Left renal cortex interstitium (tissue), 4 donors: Measurements from ENCODE around the gene MTLN. TPM values are rescaled to one million over a fixed set of nuclear protein-coding genes. Genes with fewer than 3 reads are reported as not detected.
"Not testable (repeated sequence)": the region's sequence is repeated elsewhere in the genome, so short reads cannot be mapped to it uniquely, and the experiment has no call there.

Experiments
- DNase-seq, 4 donors: peaks; one replicate each; pipeline ENCODE4 v3.0.0-alpha.2; 2013; ENCODE audit warnings: low read depth in 4 of 4, low spot score in 2 of 4, missing footprints in 1 of 4
- polyA plus RNA-seq, 4 donors: library from polyadenylated mRNA; unstranded; fragments of 120-200 nt; gene quantifications; one replicate each; pipeline ENCODE4 v1.2.1, GENCODE V29; 2013; ENCODE audit not compliant: insufficient read length in 4 of 4

The MTLN gene
- polyA plus RNA-seq, 4 donors, result 12.9 to 25.8 (median 16.3) TPM

DNA sequence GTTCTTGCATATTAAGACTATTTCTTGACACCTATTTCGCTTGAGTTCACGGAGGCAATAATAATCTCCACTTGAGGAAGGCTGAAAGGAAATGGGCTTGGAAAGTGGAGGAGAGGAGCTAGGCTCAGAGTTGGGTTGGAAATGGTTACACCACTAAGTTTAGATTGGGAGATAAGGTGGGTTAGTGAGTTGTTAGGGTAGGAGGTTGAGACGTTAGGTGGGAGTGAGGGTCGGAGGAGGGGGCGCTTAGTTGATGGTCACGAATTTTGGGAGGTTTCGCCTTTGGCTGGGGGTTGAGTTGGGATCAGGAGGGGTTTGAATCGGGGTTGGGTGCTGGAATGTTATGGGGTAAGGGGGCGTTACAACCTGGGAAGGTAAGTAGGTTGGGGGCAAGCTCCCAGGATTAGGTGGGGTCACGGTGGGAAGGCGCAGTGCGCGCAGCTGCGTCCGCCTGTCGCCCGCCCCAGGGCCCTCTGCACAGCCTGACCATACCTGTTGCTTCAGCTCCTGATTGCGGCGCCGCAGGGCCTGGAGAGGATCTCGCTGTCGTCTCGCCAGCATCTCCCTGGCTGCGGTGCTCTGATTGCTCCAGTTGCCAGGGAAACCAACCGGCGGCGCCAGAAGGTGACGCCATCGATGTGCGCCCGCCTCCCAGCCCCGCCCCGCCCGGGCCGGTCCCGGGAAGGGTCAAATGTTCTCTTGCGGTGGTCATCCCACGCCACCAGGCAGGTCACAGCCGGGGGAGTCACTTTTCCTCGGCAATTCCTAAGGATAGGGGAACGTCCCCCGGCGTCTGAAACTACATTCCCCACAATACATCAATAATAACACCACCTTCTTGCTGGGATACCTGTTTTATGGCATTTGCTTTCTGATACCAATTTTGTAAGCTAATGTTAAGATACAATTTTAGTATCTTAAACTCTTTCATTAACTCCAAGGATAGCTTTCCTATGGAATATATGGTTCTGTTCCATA, 7.7 kb downstream of the MTLN start, which contains the start of gene NPHP1:
Gene NPHP1, minus strand, starts transcription at position 606 of the 978 bp plus-strand sequence. Its CDS starts 45 bp downstream, at position 561.
- peak; percentile 59 to 73 (median 69) for DNase-seq

DNA sequence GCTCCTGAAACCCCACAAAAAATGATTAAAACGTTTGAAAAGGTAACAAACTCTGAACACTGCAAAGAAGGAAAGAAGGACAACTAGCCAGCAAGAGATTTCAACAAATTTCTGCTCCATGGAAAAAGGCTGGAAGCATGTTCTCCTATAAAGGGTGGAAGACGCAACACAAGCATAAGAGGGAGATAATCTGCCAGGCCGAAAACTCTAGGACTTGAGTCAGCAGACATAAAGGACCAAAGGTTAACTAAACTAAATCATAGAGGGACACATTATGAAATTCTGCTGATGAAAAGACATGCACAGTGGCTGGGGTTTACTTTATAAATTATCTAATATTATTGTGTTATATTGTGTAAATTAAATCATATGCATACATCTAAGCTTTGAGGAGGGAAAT, 14.3 kb downstream of the MTLN start:
- DNase-seq, result no peak

DNA sequence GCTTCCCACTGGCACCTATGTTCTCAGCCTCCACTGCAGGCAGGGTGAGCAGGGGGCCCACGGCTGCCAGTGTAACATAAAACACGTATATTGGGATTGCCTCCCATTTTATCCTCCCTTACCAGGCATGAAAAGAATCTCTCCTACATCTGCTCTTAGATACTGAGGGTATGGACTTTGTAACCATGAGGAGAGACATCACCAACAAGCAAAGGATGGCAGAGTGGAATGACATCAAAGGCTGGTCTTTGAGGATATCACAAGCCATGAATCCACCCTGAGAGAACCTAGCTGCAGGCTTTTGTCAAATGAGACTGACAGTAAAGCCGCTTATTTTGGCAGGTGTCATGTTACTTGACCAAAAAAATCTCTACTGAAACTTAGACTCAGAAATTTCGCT, 14.9 kb downstream of the MTLN start:
- no peak for DNase-seq

DNA sequence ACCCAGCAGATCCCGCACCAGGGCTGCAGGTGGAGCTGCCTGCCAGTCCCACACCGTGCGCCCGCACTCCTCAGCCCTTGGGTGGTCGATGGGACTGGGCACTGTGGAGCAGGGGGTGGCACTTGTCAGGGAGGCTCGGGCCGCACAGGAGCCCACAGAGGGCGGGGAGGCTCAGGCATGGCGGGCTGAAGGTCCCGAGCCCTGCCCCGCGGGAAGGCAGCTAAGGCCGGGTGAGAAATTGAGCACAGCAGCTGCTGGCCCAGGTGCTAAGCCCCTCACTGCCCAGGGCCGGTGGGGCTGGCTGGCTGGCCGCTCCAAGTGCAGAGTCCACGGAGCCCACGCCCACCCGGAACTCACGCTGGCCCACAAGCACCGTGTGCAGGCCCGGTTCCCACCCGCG, 22.2 kb downstream of the MTLN start:
- not testable (repeated sequence) for DNase-seq

DNA sequence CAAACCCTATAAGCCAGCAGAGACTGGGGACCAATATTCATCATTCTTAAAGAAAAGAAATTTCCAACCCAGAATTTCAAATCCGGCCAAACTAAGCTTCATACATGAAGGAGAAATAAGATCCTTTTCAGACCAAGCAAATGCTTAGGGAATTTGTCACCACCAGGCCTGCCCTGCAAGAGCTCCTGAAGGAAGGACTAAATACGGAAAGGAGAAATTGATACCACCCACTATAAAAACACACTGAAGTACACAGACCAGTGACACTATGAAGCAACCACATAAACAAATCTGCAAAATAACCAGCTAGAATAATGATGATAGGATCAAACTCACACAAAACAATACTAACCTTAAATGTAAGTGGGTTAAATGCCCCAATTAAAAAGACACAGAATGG, 29.9 kb downstream of the MTLN start:
- no peak for DNase-seq

- no peak for DNase-seq
Observed at GRCh38 chr2:110180036-110180435, 32.3 kb downstream of the MTLN start.

GRCh38 chr2:110173523-110173922, 38.8 kb downstream of the MTLN start:
- DNase-seq, result no peak

- no peak for DNase-seq
Observed at GRCh38 chr2:110172506-110172905, 39.8 kb downstream of the MTLN start.

DNA sequence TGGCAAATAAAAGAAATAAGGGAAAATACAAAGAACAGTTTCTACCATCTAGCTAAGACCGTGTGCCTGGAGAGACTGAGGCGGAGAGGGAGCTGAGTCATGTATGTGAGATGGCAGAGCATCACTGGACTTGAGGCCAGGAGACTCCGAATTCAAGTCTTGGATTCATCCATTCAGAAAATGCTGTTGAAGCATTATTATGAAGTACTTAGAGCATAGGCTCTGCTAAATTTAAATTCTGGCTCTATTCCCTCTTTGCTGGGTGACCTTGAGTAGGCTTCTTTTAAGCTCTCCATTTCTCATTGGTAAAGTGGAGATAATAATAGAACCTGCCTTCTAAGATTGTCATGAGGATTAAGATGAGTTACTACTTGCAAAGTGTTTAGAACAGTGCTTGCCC, 42.2 kb downstream of the MTLN start:
- no peak for DNase-seq

DNA sequence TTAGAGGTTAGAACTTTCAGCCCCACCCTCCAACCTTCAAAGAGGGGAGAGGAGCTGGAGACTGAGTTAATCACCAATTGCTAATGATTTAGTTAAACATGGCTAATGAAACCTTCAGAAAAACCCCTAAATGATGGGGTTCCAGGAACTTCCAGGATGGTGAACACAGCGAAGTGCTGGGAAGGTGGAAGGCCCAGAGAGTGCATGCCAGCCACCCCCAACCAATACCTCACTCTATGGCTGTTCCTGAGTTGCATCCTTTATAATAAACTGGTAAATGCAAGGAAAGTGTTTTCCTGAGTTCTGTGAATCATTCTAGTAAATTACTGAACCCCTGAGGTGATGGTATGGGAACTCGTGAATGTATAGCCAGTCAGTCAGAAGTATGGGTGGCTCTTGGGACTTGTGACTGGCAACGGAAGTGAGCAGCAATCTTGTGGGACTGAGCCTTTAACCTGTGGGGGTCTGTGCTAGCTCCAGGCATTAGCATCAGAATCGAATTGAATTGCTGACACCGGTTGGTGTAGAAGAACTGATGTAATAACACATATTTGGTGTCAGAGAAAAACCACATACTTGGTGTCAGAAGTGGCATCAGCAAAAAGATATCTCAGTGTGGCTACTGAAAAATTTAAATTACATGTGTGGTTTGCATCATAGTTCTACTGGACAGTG, 44.9 kb downstream of the MTLN start:
- no peak for DNase-seq

DNA sequence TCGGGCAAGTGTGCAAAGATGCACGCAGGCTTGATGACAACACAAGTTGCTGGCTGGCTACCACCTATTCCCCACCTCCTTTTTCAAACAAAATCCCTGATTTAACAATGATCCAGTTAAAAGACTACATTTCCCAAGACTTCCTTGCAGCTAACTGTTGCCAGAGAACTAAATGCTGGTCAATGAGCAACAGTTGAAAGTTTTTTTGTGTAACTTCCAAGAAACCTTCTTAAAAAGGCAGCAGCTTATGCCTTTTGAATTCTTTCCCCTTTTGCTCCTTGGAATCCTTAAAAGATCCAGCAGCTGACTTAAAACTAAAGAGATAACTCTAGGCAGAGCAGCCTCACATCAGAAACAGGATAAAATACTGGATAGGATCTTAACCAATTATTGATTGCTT, 46.1 kb downstream of the MTLN start:
- no peak for DNase-seq

Other genes starting within 250 kb of the MTLN start
- 10 to 100 TPM; 12.4 to 14.3 (median 13.1) TPM for gene MALL, start 96.7 kb downstream of the MTLN start, polyA plus RNA-seq
- gene NPHP1, start 7.5 kb downstream of the MTLN start, polyA plus RNA-seq, result 10 to 100 TPM; 12.2 to 23.1 (median 18.4) TPM